ENCODE results near the gene ZNF436. TPM values are rescaled to one million over a fixed set of nuclear protein-coding genes. Genes with fewer than 3 reads are reported as not detected.

ZNF436 gene
- total RNA-seq, 3 donors from 2014 or later = 19.5 to 36.6 (median 23.9) TPM

- intact Hi-C loops (cut with DNase I; ENCODE audit: low total_unique reads) = loop anchor here (10.0 kb wide), 1 partner anchor 62 kb away; the partner anchor contains the start of gene HNRNPR
- no peaks in the 10 kb centered on the region for H3K36me3 ChIP-seq
- H3K4me1 ChIP-seq = peaks cover 0 to 16% of the 10 kb centered on the region in 2 donors
- H3K9me3 ChIP-seq = no peaks in the 10 kb centered on the region
- DNase-seq (ENCODE audit: low spot score in 2 of 2) = no peak
- no peak for TF ChIP-seq POLR2A (IDR thresholded peaks at IDR 0.05)
- H3K27ac ChIP-seq = no peak overlapping the region
- no peak overlapping the region for H3K4me3 ChIP-seq
- H3K27me3 ChIP-seq = no peaks in the 10 kb centered on the region
Measured at GRCh38 chr1:23407016-23407630, 37.5 kb upstream of the ZNF436 start.

- H3K36me3 ChIP-seq = no peaks in the 10 kb centered on the region
- H3K4me1 ChIP-seq = peaks cover 0 to 21% of the 10 kb centered on the region in 2 donors
- H3K9me3 ChIP-seq = no peaks in the 10 kb centered on the region
- no peak overlapping the region for H3K4me3 ChIP-seq
- no peak for TF ChIP-seq POLR2A (IDR thresholded peaks at IDR 0.05)
- TF ChIP-seq POLR2AphosphoS5 (IDR thresholded peaks at IDR 0.05) = no peak
- TF ChIP-seq CTCF (IDR thresholded peaks at IDR 0.05) = no peak
- no peaks in the 10 kb centered on the region for H3K27me3 ChIP-seq
- intact Hi-C loops (cut with DNase I; ENCODE audit: low total_unique reads) = loop anchor here (10.0 kb wide), 1 partner anchor 61 kb away; the partner anchor contains the start of gene HNRNPR
- no peak for DNase-seq (ENCODE audit: low spot score in 2 of 2)
- H3K27ac ChIP-seq = no peak overlapping the region
Measured at GRCh38 chr1:23405946-23406345, 36.3 kb upstream of the ZNF436 start.

GRCh38 chr1:23403735-23404486 is 34.3 kb upstream of the ZNF436 start:
- TF ChIP-seq POLR2A (IDR thresholded peaks at IDR 0.05) = no peak
- TF ChIP-seq CTCF (IDR thresholded peaks at IDR 0.05) = peak; percentile 93 to 96 (median 94)
- peak in 2 of 3 donors; percentile 30 to 60 for TF ChIP-seq POLR2AphosphoS5 (IDR thresholded peaks at IDR 0.05)
- no peaks in the 10 kb centered on the region for H3K27me3 ChIP-seq
- intact Hi-C loops (cut with DNase I; ENCODE audit: low total_unique reads) = loop anchor here (10.0 kb wide), 1 partner anchor 59 kb away; the partner anchor contains the start of gene HNRNPR
- H3K36me3 ChIP-seq = no peaks in the 10 kb centered on the region
- peak overlapping the region in 2 of 3 donors; percentile 9 to 41 for H3K4me3 ChIP-seq
- H3K4me1 ChIP-seq = peaks cover 0 to 22% of the 10 kb centered on the region in 2 donors
- DNase-seq (ENCODE audit: low spot score in 2 of 2) = peak; percentile 90 to 92
- H3K27ac ChIP-seq = peak overlapping the region; percentile 63 to 65
- no peaks in the 10 kb centered on the region for H3K9me3 ChIP-seq

- DNase-seq (ENCODE audit: low spot score in 2 of 2) = no peak
- Histone ChIP-seq H3K9me3 (no peaks in the 10 kb centered on the region), H3K27me3 (no peaks in the 10 kb centered on the region), H3K4me1 (peaks cover 0 to 22% of the 10 kb centered on the region in 2 donors), H3K4me3 (peak overlapping the region in 2 of 3 donors; percentile 9 to 41), H3K27ac (peak overlapping the region; percentile 63 to 65), H3K36me3 (no peaks in the 10 kb centered on the region)
- intact Hi-C loops (cut with DNase I; ENCODE audit: low total_unique reads) = loop anchor here (10.0 kb wide), 1 partner anchor 59 kb away; the partner anchor contains the start of gene HNRNPR
- TF ChIP-seq CTCF (IDR thresholded peaks at IDR 0.05) (no peak), POLR2AphosphoS5 (IDR thresholded peaks at IDR 0.05) (no peak), POLR2A (IDR thresholded peaks at IDR 0.05) (no peak)
Measured at GRCh38 chr1:23403355-23403734, 33.7 kb upstream of the ZNF436 start.

- intact Hi-C loops (cut with DNase I; ENCODE audit: low total_unique reads) = loop anchor here (10.0 kb wide), 1 partner anchor 58 kb away; the partner anchor contains the start of gene HNRNPR
- Histone ChIP-seq H3K4me3 (no peak overlapping the region), H3K27me3 (no peaks in the 10 kb centered on the region), H3K27ac (peak overlapping the region; percentile 63 to 65), H3K36me3 (no peaks in the 10 kb centered on the region), H3K9me3 (no peaks in the 10 kb centered on the region), H3K4me1 (peaks cover 0 to 22% of the 10 kb centered on the region in 2 donors)
- DNase-seq (ENCODE audit: low spot score in 2 of 2) = no peak
- no peak for TF ChIP-seq POLR2AphosphoS5 (IDR thresholded peaks at IDR 0.05)
- TF ChIP-seq POLR2A (IDR thresholded peaks at IDR 0.05) = no peak
- TF ChIP-seq CTCF (IDR thresholded peaks at IDR 0.05) = no peak
Measured at GRCh38 chr1:23403038-23403336, 33.4 kb upstream of the ZNF436 start.
